Measurements from ENCODE around the gene RAB3C. TPM values are rescaled to one million over a fixed set of nuclear protein-coding genes. Genes with fewer than 3 reads are reported as not detected.
A peak's percentile ranks its signal among the peaks of the same experiment; 100 is the strongest.

RAB3C gene
- total RNA-seq, 3 donors from 2014 or later: 0.29 to 6.1 (median 2.6) TPM

- intact Hi-C loops (cut with DNase I; ENCODE audit: low total_unique reads): no loop called here
- no peaks in the 10 kb centered on the region for H3K4me1 ChIP-seq
- no peak for DNase-seq (ENCODE audit: low spot score in 2 of 2)
Measured at GRCh38 chr5:58844395-58844794, 261.5 kb downstream of the RAB3C start.

GRCh38 chr5:58847041-58847440, 264.2 kb downstream of the RAB3C start:
- Histone ChIP-seq H3K4me1 (no peaks in the 10 kb centered on the region), H3K36me3 (no peaks in the 10 kb centered on the region), H3K27me3 (no peaks in the 10 kb centered on the region), H3K9me3 (no peaks in the 10 kb centered on the region), H3K27ac (no peak overlapping the region), H3K4me3 (no peak overlapping the region)
- intact Hi-C loops (cut with DNase I; ENCODE audit: low total_unique reads): no loop called here
- DNase-seq (ENCODE audit: low spot score in 2 of 2): no peak
- TF ChIP-seq POLR2AphosphoS5 (IDR thresholded peaks at IDR 0.05): no peak
- no peak for TF ChIP-seq POLR2A (IDR thresholded peaks at IDR 0.05)

More at GRCh38 chr5:58844395-58844794, 261.5 kb downstream of the RAB3C start:
- H3K36me3 ChIP-seq: no peaks in the 10 kb centered on the region
- TF ChIP-seq POLR2AphosphoS5 (IDR thresholded peaks at IDR 0.05): no peak
- TF ChIP-seq, protein P1, sequence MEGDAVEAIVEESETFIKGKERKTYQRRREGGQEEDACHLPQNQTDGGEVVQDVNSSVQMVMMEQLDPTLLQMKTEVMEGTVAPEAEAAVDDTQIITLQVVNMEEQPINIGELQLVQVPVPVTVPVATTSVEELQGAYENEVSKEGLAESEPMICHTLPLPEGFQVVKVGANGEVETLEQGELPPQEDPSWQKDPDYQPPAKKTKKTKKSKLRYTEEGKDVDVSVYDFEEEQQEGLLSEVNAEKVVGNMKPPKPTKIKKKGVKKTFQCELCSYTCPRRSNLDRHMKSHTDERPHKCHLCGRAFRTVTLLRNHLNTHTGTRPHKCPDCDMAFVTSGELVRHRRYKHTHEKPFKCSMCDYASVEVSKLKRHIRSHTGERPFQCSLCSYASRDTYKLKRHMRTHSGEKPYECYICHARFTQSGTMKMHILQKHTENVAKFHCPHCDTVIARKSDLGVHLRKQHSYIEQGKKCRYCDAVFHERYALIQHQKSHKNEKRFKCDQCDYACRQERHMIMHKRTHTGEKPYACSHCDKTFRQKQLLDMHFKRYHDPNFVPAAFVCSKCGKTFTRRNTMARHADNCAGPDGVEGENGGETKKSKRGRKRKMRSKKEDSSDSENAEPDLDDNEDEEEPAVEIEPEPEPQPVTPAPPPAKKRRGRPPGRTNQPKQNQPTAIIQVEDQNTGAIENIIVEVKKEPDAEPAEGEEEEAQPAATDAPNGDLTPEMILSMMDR (IDR thresholded peaks at IDR 0.05): no peak
- TF ChIP-seq POLR2A (IDR thresholded peaks at IDR 0.05): no peak
- no peaks in the 10 kb centered on the region for H3K27me3 ChIP-seq
- H3K27ac ChIP-seq: no peak overlapping the region
- H3K9me3 ChIP-seq: peaks cover 6 to 14% of the 10 kb centered on the region in 2 donors
- no peak overlapping the region for H3K4me3 ChIP-seq

GRCh38 chr5:58849223-58849622, 266.3 kb downstream of the RAB3C start:
- no peak for DNase-seq (ENCODE audit: low spot score in 2 of 2)
- H3K4me1 ChIP-seq: no peaks in the 10 kb centered on the region
- no peak overlapping the region for H3K4me3 ChIP-seq
- intact Hi-C loops (cut with DNase I; ENCODE audit: low total_unique reads): no loop called here
- H3K9me3 ChIP-seq: no peaks in the 10 kb centered on the region
- TF ChIP-seq, protein P1 (IDR thresholded peaks at IDR 0.05): no peak
- TF ChIP-seq POLR2AphosphoS5 (IDR thresholded peaks at IDR 0.05) (no peak), POLR2A (IDR thresholded peaks at IDR 0.05) (no peak)
- H3K27me3 ChIP-seq: no peaks in the 10 kb centered on the region
- no peaks in the 10 kb centered on the region for H3K36me3 ChIP-seq
- H3K27ac ChIP-seq: no peak overlapping the region

DNA sequence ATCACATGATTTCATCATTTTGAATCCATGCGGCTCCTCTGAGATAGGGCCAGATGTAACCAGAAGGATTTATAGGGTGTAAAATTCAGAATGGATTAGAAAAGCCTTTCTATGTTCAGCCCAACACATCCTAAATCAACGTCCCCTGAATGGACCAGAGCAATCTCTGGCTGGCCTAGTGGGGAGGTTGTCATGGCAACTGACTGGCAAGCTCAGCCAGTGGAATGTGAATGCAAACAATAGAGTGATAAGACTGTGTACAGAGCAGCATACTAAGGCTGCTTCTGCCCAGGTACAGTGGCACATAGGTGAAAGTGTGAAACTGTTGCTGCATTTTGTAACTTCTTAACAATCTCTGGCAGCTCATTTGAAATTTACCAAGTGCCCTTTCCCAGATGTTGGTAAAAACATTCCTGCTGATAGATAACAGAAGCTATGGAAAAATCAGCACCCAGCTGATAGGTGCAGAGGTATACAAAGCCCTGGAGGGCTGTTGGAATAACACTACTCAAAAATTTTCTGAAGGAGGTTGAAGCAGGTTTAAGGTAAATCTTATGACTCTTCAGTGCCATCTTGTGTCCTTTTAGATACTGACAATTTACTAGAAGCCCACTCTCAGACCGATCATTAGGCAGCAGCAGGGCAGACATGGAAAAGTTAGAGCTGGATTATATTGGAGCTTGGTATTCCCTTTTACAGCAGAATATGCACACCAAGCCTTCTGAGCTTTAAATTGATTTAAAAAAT, 267.2 kb downstream of the RAB3C start:
- H3K4me1 ChIP-seq: no peaks in the 10 kb centered on the region
- TF ChIP-seq POLR2AphosphoS5 (IDR thresholded peaks at IDR 0.05): peak in 1 of 3 donors; percentile 87
- no peak for TF ChIP-seq POLR2A (IDR thresholded peaks at IDR 0.05)
- TF ChIP-seq, protein P1 (IDR thresholded peaks at IDR 0.05): peak in 2 of 3 donors; percentile 34 to 53
- H3K36me3 ChIP-seq: no peaks in the 10 kb centered on the region
- no peak overlapping the region for H3K4me3 ChIP-seq
- H3K9me3 ChIP-seq: no peaks in the 10 kb centered on the region
- H3K27me3 ChIP-seq: no peaks in the 10 kb centered on the region
- no peak for DNase-seq (ENCODE audit: low spot score in 2 of 2)
- intact Hi-C loops (cut with DNase I; ENCODE audit: low total_unique reads): no loop called here
- H3K27ac ChIP-seq: no peak overlapping the region

GRCh38 chr5:58851153-58851552, 268.3 kb downstream of the RAB3C start:
- Histone ChIP-seq H3K4me3 (no peak overlapping the region), H3K36me3 (no peaks in the 10 kb centered on the region), H3K9me3 (no peaks in the 10 kb centered on the region), H3K4me1 (no peaks in the 10 kb centered on the region), H3K27me3 (no peaks in the 10 kb centered on the region), H3K27ac (no peak overlapping the region)
- DNase-seq (ENCODE audit: low spot score in 2 of 2): no peak
- TF ChIP-seq POLR2AphosphoS5 (IDR thresholded peaks at IDR 0.05): no peak
- no peak for TF ChIP-seq POLR2A (IDR thresholded peaks at IDR 0.05)
- TF ChIP-seq, protein P1 (IDR thresholded peaks at IDR 0.05): no peak
- intact Hi-C loops (cut with DNase I; ENCODE audit: low total_unique reads): no loop called here

All from breast epithelium (tissue), 4 donors.